Right lobe of liver (tissue), 6 donors: ENCODE data around the gene NR6A1. TPM values are rescaled to one million over a fixed set of nuclear protein-coding genes. Genes with fewer than 3 reads are reported as not detected.

Source experiments
- ATAC-seq, 4 donors: fragments of 200-7000 bp; cut with Tn5 transposase; one replicate each; pipeline ENCODE4 v1.9.1; 2020; ENCODE audit warnings: mild to moderate bottlenecking in 4 of 4, moderate library complexity in 4 of 4
- DNase-seq, 3 donors: peaks; one replicate each; pipeline ENCODE4 v3.0.0-alpha.2; 2020
- H3K27ac ChIP-seq, 3 donors: fragments of 200-600 bp; one replicate each; pipeline ENCODE4 v1.8.0; 2022
- H3K27me3 ChIP-seq, 2 donors: fragments of 200-600 bp; one replicate each; pipeline ENCODE4 v1.8.0; 2022
- H3K36me3 ChIP-seq, 4 donors: fragments of 200-600 bp; sonication (generic) in 1 of 4; one replicate each; pipeline versions ENCODE4 v1.5.1 to v1.8.0; 2017 to 2022; ENCODE audit warnings: control low read depth in 1 of 4
- H3K4me1 ChIP-seq, 4 donors: fragments of 200-600 bp; sonication (generic) in 1 of 4; one replicate each; pipeline versions ENCODE4 v1.5.1 to v1.8.0; 2017 to 2022; ENCODE audit warnings: control low read depth in 1 of 4
- H3K4me3 ChIP-seq, 3 donors: fragments of 200-600 bp; one replicate each; pipeline ENCODE4 v1.8.0; 2022
- H3K9me3 ChIP-seq, 4 donors: fragments of 200-600 bp; sonication (generic) in 1 of 4; one replicate each; pipeline versions ENCODE4 v1.5.1 to v1.8.0; 2017 to 2022; ENCODE audit warnings: control low read depth in 1 of 4
- POLR2A ChIP-seq: fragments of 450-650 bp; IDR thresholded peaks from one replicate; pipeline ENCODE4 v1.6.1; 2017; ENCODE audit warnings: antibody characterized with exemption, mild to moderate bottlenecking
- WGBS: methylation state at CpG from one replicate; pipeline ENCODE4 v1.1.6; 2018; ENCODE audit warnings: low coverage, low lambda C conversion rate; ENCODE audit not compliant: insufficient coverage; ENCODE audit errors: missing lambda C conversion rate; 5-methylcytosine and 5-hydroxymethylcytosine counted together
- intact Hi-C, 2 donors: fragments of 100-400 bp; cut with DNase I; formaldehyde crosslinking; loops; one replicate each; pipeline versions ENCODE4 v1.11.2 to v1.14.1; 2022
- total RNA-seq, 6 experiments: library from RNA; depleted of rRNA in 2 of 6; stranded (reverse); fragments of >200 nt in 2 of 6; fragmentation: NEBNext Ultra II Directional in 3 of 6; extraction: Animal tissue kit (Norgen Biotek cat#: 25700) in 3 of 6; gene quantifications; one replicate each; pipeline versions ENCODE4 v1.1.0 to v1.2.4, GENCODE V29; 2016 to 2023
- TF ChIP-seq, protein P1 (sequence below), 4 donors: fragments of 200-600 bp in 3 of 4; fragments of 450-650 bp in 1 of 4; IDR thresholded peaks; one replicate each; pipeline versions ENCODE4 v1.5.1 to v1.8.0; 2016 to 2022; ENCODE audit warnings: antibody characterized with exemption in 4 of 4, mild to moderate bottlenecking in 2 of 4
- donor health status: DM: no; HTN: yes; CAD: no.
- donor health status: DM: no; HTN: no; CAD: no.
- donor health status: DM: no; HTN: no; CAD: no.
- donor health status: DM: no; HTN: yes; CAD: no.
- donor health status: DM: no; HTN: yes; CAD: no.

The NR6A1 gene
- total RNA-seq, 6 experiments from 2014 or later, result 1.3 to 3.6 (median 1.9) TPM

DNA sequence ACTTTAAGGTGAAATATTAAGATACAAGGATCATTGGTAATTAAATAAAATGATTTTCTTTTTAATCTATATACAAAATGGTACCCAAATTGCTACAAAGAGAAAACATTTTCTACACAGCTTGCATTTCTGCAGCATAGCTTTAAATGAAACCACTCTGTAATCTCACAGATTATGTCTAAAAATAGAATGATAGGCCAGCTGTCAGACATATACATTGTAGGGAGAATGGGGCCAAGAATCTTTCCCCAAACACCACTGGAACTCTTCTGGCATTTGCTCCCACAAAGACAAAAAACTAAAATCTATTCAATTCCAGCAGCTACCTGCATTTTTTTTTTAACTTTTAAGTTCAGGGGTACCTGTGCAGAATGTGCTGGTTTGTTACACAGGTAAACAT lies 139.8 kb downstream of the NR6A1 start:
- no peak for ATAC-seq
- H3K4me1 ChIP-seq, result no peaks in the 10 kb centered on the region
- no peaks in the 10 kb centered on the region for H3K9me3 ChIP-seq
- intact Hi-C loops, result no loop called here
- no peak for TF ChIP-seq POLR2A
- TF ChIP-seq, protein P1, sequence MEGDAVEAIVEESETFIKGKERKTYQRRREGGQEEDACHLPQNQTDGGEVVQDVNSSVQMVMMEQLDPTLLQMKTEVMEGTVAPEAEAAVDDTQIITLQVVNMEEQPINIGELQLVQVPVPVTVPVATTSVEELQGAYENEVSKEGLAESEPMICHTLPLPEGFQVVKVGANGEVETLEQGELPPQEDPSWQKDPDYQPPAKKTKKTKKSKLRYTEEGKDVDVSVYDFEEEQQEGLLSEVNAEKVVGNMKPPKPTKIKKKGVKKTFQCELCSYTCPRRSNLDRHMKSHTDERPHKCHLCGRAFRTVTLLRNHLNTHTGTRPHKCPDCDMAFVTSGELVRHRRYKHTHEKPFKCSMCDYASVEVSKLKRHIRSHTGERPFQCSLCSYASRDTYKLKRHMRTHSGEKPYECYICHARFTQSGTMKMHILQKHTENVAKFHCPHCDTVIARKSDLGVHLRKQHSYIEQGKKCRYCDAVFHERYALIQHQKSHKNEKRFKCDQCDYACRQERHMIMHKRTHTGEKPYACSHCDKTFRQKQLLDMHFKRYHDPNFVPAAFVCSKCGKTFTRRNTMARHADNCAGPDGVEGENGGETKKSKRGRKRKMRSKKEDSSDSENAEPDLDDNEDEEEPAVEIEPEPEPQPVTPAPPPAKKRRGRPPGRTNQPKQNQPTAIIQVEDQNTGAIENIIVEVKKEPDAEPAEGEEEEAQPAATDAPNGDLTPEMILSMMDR (IDR thresholded peaks at IDR 0.05), result no peak
- H3K4me3 ChIP-seq, result no peak overlapping the region
- no peaks in the 10 kb centered on the region for H3K36me3 ChIP-seq
- DNase-seq, result no peak
- H3K27me3 ChIP-seq, result no peaks in the 10 kb centered on the region
- no peak overlapping the region for H3K27ac ChIP-seq

DNA sequence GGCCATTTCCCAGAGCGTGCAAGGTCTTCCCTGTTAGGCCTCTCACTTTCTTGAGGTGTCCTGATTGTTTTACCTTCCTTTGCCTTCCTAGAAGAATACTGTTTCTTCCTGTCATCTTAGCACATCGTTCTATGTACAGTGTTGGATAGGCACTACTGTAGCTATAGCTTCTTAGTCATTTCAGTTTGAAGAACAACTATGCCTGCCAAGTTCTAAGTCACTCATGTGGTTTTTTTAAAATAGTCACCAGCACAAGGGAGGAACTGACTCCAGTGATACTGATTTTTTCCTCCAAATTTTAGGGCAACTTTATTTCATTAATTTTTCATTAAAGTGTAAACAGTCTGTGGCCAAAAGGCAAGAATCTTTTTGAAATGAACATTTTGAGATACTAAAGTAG lies 141.5 kb downstream of the NR6A1 start:
- Histone ChIP-seq H3K4me3 (no peak overlapping the region), H3K36me3 (no peaks in the 10 kb centered on the region), H3K27ac (no peak overlapping the region), H3K27me3 (no peaks in the 10 kb centered on the region), H3K4me1 (no peaks in the 10 kb centered on the region), H3K9me3 (no peaks in the 10 kb centered on the region)
- TF ChIP-seq, protein P1 (IDR thresholded peaks at IDR 0.05), result no peak
- TF ChIP-seq POLR2A, result no peak
- DNase-seq (no peak), ATAC-seq (no peak)
- intact Hi-C loops, result loop anchor here in 1 of 2 donors (10.0 kb wide), 1 partner anchor 85 kb away; no protein-coding TSS in a partner anchor
- 88% methylated on average over 2 of the region's 2 CpGs for WGBS

DNA sequence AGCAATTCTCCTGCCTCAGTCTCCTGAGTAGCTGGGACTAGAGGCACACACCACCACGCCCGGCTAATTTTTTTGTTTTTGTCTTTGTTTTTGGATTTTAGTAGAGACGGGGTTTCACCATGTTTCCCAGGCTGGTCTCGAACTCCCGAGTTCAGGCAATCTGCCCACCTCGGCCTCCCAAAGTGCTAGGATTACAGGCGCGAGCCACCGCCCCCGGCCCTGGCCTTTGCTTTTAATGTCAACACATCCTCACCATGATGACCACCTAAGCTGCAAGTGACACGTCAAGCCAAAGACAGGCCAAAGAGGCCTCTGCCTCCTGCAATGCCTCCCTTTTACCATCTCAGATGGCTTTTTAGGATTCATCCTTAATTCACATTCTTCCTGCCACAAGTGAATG lies 142.4 kb downstream of the NR6A1 start:
- Histone ChIP-seq H3K27ac (no peak overlapping the region), H3K27me3 (no peaks in the 10 kb centered on the region), H3K9me3 (no peaks in the 10 kb centered on the region), H3K4me3 (no peak overlapping the region), H3K4me1 (no peaks in the 10 kb centered on the region), H3K36me3 (no peaks in the 10 kb centered on the region)
- intact Hi-C loops, result loop anchor here in 1 of 2 donors (10.0 kb wide), 1 partner anchor 86 kb away; no protein-coding TSS in a partner anchor
- ATAC-seq (no peak), DNase-seq (no peak)
- 100% methylated on average over 1 of the region's 11 CpGs for WGBS
- TF ChIP-seq POLR2A, result no peak
- TF ChIP-seq, protein P1 (IDR thresholded peaks at IDR 0.05), result no peak

- intact Hi-C loops, result loop anchor here in 1 of 2 donors (10.0 kb wide), 1 partner anchor 89 kb away; no protein-coding TSS in a partner anchor
- H3K27me3 ChIP-seq, result no peaks in the 10 kb centered on the region
- WGBS, result 87% methylated on average over 4 of the region's 4 CpGs
- ATAC-seq, result no peak
- TF ChIP-seq, protein P1 (IDR thresholded peaks at IDR 0.05), result no peak
- no peak for TF ChIP-seq POLR2A
- DNase-seq, result no peak
- H3K4me1 ChIP-seq, result no peaks in the 10 kb centered on the region
- H3K27ac ChIP-seq, result no peak overlapping the region
- no peak overlapping the region for H3K4me3 ChIP-seq
- H3K36me3 ChIP-seq, result no peaks in the 10 kb centered on the region
- no peaks in the 10 kb centered on the region for H3K9me3 ChIP-seq
Measured at GRCh38 chr9:124626276-124626675, 144.8 kb downstream of the NR6A1 start.

GRCh38 chr9:124625087-124625486 lies 146.0 kb downstream of the NR6A1 start:
- H3K27ac ChIP-seq, result no peak overlapping the region
- ATAC-seq (no peak), DNase-seq (no peak)
- no peaks in the 10 kb centered on the region for H3K27me3 ChIP-seq
- 94% methylated on average over 6 of the region's 6 CpGs for WGBS
- TF ChIP-seq, protein P1 (IDR thresholded peaks at IDR 0.05), result no peak
- no peak for TF ChIP-seq POLR2A
- H3K9me3 ChIP-seq, result no peaks in the 10 kb centered on the region
- H3K4me3 ChIP-seq, result no peak overlapping the region
- no peaks in the 10 kb centered on the region for H3K4me1 ChIP-seq
- no peaks in the 10 kb centered on the region for H3K36me3 ChIP-seq
- intact Hi-C loops, result loop anchor here in 1 of 2 donors (10.0 kb wide), 1 partner anchor 90 kb away; no protein-coding TSS in a partner anchor
